WERI-Rb-1 (cell line): ENCODE results near the gene CD8A.

Experiments
- DNase-seq: peaks from one replicate; pipeline ENCODE4 v3.0.0-alpha.2; 2020
- H3K27ac ChIP-seq: fragments of 250-450 bp; sonication (Bioruptor Pico); 2 replicates; pipeline ENCODE4 v1.5.1; 2020; ENCODE audit warnings: mild to moderate bottlenecking, moderate library complexity
- H3K27me3 ChIP-seq: fragments of 250-450 bp; sonication (Bioruptor Pico); 2 replicates; pipeline ENCODE4 v1.5.1; 2021; ENCODE audit warnings: mild to moderate bottlenecking, low read depth, moderate library complexity; ENCODE audit not compliant: insufficient read depth, severe bottlenecking
- H3K36me3 ChIP-seq: fragments of 250-450 bp; sonication (Bioruptor Pico); 2 replicates; pipeline ENCODE4 v1.5.1; 2020; ENCODE audit warnings: mild to moderate bottlenecking, moderate library complexity
- H3K4me3 ChIP-seq: 2 replicates; pipeline ENCODE4 v1.5.1; 2011; ENCODE audit warnings: low read depth, mild to moderate bottlenecking, control low read depth, low read length
- H3K9me3 ChIP-seq: fragments of 250-450 bp; sonication (Bioruptor Pico); 2 replicates; pipeline ENCODE4 v1.5.1; 2021; ENCODE audit warnings: mild to moderate bottlenecking, moderate library complexity; ENCODE audit not compliant: severe bottlenecking
- CTCF ChIP-seq: IDR thresholded peaks from 2 replicates; pipeline ENCODE4 v1.5.1; 2011; ENCODE audit warnings: low read depth, mild to moderate bottlenecking, control low read depth, inconsistent platforms, low read length

Gene CD8A

DNA sequence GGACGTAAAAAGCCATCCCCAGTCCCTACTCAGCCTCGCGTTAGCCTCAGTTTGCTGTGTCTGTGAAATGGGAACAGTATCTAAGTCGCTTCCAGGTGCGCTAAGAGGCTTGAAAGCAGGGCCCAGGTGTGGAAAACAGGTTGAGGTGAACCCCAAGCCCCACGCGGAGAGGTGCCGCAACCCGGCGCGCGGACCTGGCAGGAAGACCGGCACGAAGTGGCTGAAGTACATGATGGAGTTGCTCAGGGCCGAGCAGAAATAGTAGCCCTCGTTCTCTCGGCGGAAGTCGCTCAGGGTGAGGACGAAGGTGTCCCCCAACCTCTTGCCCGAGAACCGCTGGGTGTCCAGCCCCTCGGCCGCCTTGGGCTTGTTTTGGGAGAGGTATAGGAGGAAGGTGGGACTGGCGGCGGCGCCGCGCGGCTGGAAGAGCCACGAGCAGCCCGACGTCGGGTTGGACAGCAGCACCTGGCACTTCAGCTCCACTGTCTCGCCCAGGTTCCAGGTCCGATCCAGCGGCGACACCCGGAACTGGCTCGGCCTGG lies 508 bp downstream of the CD8A start:
- H3K36me3 ChIP-seq: no peaks in the 10 kb centered on the region
- H3K27ac ChIP-seq: no peak overlapping the region
- no peak overlapping the region for H3K4me3 ChIP-seq
- H3K9me3 ChIP-seq: no peaks in the 10 kb centered on the region
- peaks cover 37% of the 10 kb centered on the region for H3K27me3 ChIP-seq
- no peak for TF ChIP-seq CTCF
- no peak for DNase-seq

DNA sequence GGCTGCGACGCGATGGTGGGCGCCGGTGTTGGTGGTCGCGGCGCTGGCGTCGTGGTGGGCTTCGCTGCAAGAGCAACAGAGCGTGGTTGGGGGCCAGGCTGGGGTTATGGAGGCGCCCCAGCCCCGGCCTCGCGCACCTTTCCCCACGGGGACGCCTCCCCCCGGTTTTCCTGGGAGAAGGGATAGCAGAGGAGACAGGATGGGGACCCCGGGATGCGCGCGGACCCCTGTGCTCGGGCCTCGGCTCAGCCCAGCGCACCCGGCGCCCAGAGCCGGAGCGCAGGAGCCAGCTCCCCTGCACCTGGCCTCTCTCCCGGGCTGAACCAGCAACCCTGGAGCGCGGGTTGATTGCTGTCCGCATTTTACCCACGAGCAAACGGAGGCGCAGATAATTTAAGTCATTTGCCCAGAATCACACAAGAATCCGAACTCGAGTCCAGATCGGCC lies 1.0 kb downstream of the CD8A start:
- Histone ChIP-seq H3K27ac (no peak overlapping the region), H3K36me3 (no peaks in the 10 kb centered on the region), H3K9me3 (no peaks in the 10 kb centered on the region), H3K27me3 (peaks cover 37% of the 10 kb centered on the region), H3K4me3 (no peak overlapping the region)
- no peak for DNase-seq
- no peak for TF ChIP-seq CTCF

GRCh38 chr2:86788881-86789686 lies 1.6 kb downstream of the CD8A start:
- H3K36me3 ChIP-seq: no peaks in the 10 kb centered on the region
- TF ChIP-seq CTCF: no peak

DNA sequence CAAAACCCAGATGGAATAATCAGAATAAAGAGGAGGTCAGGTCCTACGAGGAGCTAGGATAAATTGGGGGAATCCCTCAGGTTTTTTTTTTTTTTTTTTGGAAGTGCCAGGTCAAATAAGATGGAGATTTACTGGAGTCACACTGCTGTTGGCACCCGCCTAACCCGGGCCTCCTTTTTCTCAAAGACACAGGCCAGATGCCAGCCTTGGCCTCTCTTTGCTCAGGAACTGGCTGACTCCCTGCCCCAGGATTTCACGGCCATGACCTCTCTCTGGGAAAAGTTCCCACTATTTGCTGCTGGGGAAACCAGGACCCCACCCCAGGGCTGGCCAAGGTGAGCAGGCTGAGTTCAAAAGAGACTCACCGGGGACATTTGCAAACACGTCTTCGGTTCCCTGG lies 2.5 kb downstream of the CD8A start:
- no peak overlapping the region for H3K4me3 ChIP-seq
- DNase-seq: no peak
- TF ChIP-seq CTCF: no peak
- H3K27ac ChIP-seq: no peak overlapping the region
- no peaks in the 10 kb centered on the region for H3K36me3 ChIP-seq
- H3K9me3 ChIP-seq: no peaks in the 10 kb centered on the region
- peaks cover 35% of the 10 kb centered on the region for H3K27me3 ChIP-seq

More at GRCh38 chr2:86788881-86789686, 1.6 kb downstream of the CD8A start:
- no peak for DNase-seq
- H3K27ac ChIP-seq: no peak overlapping the region
- H3K9me3 ChIP-seq: no peaks in the 10 kb centered on the region
- peak overlapping the region; percentile 15 for H3K4me3 ChIP-seq
- H3K27me3 ChIP-seq: peaks cover 36% of the 10 kb centered on the region

DNA sequence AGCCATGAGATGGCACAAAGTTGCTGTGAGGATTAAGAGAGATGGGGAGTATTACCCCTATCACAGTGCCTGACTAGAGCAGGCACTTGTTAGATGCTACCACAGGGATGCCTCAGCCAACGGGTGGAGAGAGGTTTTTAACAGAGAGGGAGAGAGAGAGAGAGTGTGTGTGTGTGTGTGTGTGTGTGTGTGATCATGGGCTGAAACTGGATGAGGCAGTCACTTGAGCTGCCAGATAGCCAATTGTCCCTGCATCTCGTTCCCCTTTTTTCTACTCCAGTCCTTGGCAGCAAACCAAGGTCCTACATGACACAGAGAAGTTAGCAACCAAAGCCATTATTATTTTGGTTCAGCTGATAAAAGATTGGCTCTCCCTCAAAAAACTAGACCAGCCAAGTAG lies 3.0 kb downstream of the CD8A start:
- Histone ChIP-seq H3K36me3 (no peaks in the 10 kb centered on the region), H3K27me3 (peaks cover 35% of the 10 kb centered on the region), H3K27ac (no peak overlapping the region), H3K9me3 (no peaks in the 10 kb centered on the region), H3K4me3 (no peak overlapping the region)
- DNase-seq: no peak
- no peak for TF ChIP-seq CTCF
